Esophagus muscularis mucosa (tissue), 4 donors: ENCODE data around the gene TIMP2.

Experiments
- CTCF ChIP-seq, 3 experiments: fragments of 200-600 bp in 2 of 3; fragments of 450-650 bp in 1 of 3; sonication (generic) in 2 of 3; IDR thresholded peaks; one replicate each; pipeline ENCODE4 v1.5.1; 2017 to 2019; ENCODE audit warnings: antibody characterized with exemption in 3 of 3, mild to moderate bottlenecking in 2 of 3, moderate library complexity in 1 of 3
- EP300 ChIP-seq: sonication (generic); formaldehyde crosslinking; IDR thresholded peaks from one replicate; pipeline ENCODE4 v1.6.1; 2017; ENCODE audit warnings: antibody characterized with exemption
- POLR2A ChIP-seq: fragments of 450-650 bp; IDR thresholded peaks from one replicate; pipeline ENCODE4 v1.6.1; 2017; ENCODE audit warnings: antibody characterized with exemption, moderate library complexity, mild to moderate bottlenecking, low read depth
- POLR2AphosphoS5 ChIP-seq, 2 donors: sonication (generic); formaldehyde crosslinking; IDR thresholded peaks; one replicate each; pipeline ENCODE4 v1.6.1; 2017; ENCODE audit warnings: antibody characterized with exemption in 2 of 2

- TF ChIP-seq POLR2AphosphoS5 (IDR thresholded peaks at IDR 0.05) (no peak), EP300 (no peak), CTCF (IDR thresholded peaks at IDR 0.05) (no peak), POLR2A (no peak)
Measured at GRCh38 chr17:78824240-78824639, 100.9 kb downstream of the TIMP2 start.
